Neuronal stem cell (in vitro differentiated cells): ENCODE measurements around the gene TRUB1.
A peak's percentile ranks its signal among the peaks of the same experiment; 100 is the strongest.
"Not testable (repeated sequence)": the region's sequence is repeated elsewhere in the genome, so short reads cannot be mapped to it uniquely, and the experiment has no call there.

ENCODE experiments used
- DNase-seq: peaks from one replicate; pipeline ENCODE4 v3.0.0-alpha.2; 2013; ENCODE audit warnings: low spot score
- H2AFZ ChIP-seq: one replicate; pipeline ENCODE4 v1.6.1; 2013; ENCODE audit warnings: mild to moderate bottlenecking, low read length, inconsistent platforms
- H2AK5ac ChIP-seq: 2 replicates; pipeline ENCODE4 v1.6.1; 2013; ENCODE audit warnings: low read depth, mild to moderate bottlenecking, inconsistent platforms, low read length, moderate library complexity, mixed read lengths
- H2BK120ac ChIP-seq: 2 replicates; pipeline ENCODE4 v1.6.1; 2013; ENCODE audit warnings: low read depth, mild to moderate bottlenecking, inconsistent platforms, low read length, moderate library complexity, mixed read lengths
- H2BK12ac ChIP-seq: one replicate; pipeline ENCODE4 v1.6.1; 2013; ENCODE audit warnings: low read length, inconsistent platforms
- H2BK15ac ChIP-seq: 2 replicates; pipeline ENCODE4 v1.6.1; 2013; ENCODE audit warnings: mild to moderate bottlenecking, low read length, inconsistent platforms, mixed read lengths
- H2BK5ac ChIP-seq: one replicate; pipeline ENCODE4 v1.6.1; 2013; ENCODE audit warnings: inconsistent platforms, mild to moderate bottlenecking, low read length, moderate library complexity
- H3K14ac ChIP-seq: one replicate; pipeline ENCODE4 v1.6.1; 2013; ENCODE audit warnings: low read length, inconsistent platforms
- H3K18ac ChIP-seq: 2 replicates; pipeline ENCODE4 v1.6.1; 2013; ENCODE audit warnings: low read length, inconsistent platforms
- H3K23ac ChIP-seq: 2 replicates; pipeline ENCODE4 v1.6.1; 2013; ENCODE audit warnings: low read depth, mild to moderate bottlenecking, mixed read lengths, low read length, inconsistent platforms; ENCODE audit not compliant: poor library complexity
- H3K27ac ChIP-seq: replicated peaks from 3 replicates; pipeline ENCODE4 v1.5.1; 2013; ENCODE audit warnings: low read length, inconsistent platforms
- H3K27me3 ChIP-seq, 3 experiments: 2 replicates each; pipeline ENCODE4 v1.6.1; 2013; ENCODE audit warnings: low read length in 3 of 3, mild to moderate bottlenecking in 2 of 3, inconsistent platforms in 1 of 3, low read depth in 1 of 3, mixed read lengths in 1 of 3, moderate library complexity in 1 of 3; ENCODE audit not compliant: control insufficient read depth in 3 of 3, insufficient read depth in 3 of 3
- H3K36me3 ChIP-seq, 2 donors: replicated peaks in 1 of 2; 2 replicates each; pipeline ENCODE4 v1.6.1; 2013; ENCODE audit warnings: low read length in 2 of 2; ENCODE audit not compliant: control insufficient read depth in 2 of 2, insufficient read depth in 2 of 2
- H3K4ac ChIP-seq: 2 replicates; pipeline ENCODE4 v1.6.1; 2013; ENCODE audit warnings: inconsistent platforms, mild to moderate bottlenecking, low read length, moderate library complexity
- H3K4me1 ChIP-seq, 2 donors: 1 replicate in 1 of 2; 2 replicates in 1 of 2; pipeline ENCODE4 v1.6.1; 2013; ENCODE audit warnings: low read length in 2 of 2, low read depth in 1 of 2; ENCODE audit not compliant: control insufficient read depth in 2 of 2, insufficient read depth in 1 of 2
- H3K4me2 ChIP-seq: one replicate; pipeline ENCODE4 v1.6.1; 2013; ENCODE audit warnings: mild to moderate bottlenecking, low read length, inconsistent platforms; ENCODE audit not compliant: insufficient read depth, poor library complexity, severe bottlenecking
- H3K4me3 ChIP-seq, 2 donors: 2 replicates each; pipeline ENCODE4 v1.5.1; 2013; ENCODE audit warnings: low read length in 2 of 2, mild to moderate bottlenecking in 2 of 2, inconsistent platforms in 1 of 2, moderate library complexity in 1 of 2
- H3K79me1 ChIP-seq: one replicate; pipeline ENCODE4 v1.6.1; 2013; ENCODE audit warnings: low read depth, mild to moderate bottlenecking, inconsistent platforms, low read length, moderate library complexity
- H3K9ac ChIP-seq: one replicate; pipeline ENCODE4 v1.6.1; 2013; ENCODE audit warnings: mild to moderate bottlenecking, low read depth, low read length, inconsistent platforms; ENCODE audit not compliant: poor library complexity
- H3K9me3 ChIP-seq, 2 donors: replicated peaks in 1 of 2; 2 replicates each; pipeline versions ENCODE3 to v1.6.1; 2013; ENCODE audit warnings: low read length in 2 of 2, mild to moderate bottlenecking in 2 of 2, inconsistent platforms in 1 of 2, low read depth in 1 of 2, mixed read lengths in 1 of 2, moderate library complexity in 1 of 2; ENCODE audit not compliant: control insufficient read depth in 2 of 2, insufficient read depth in 1 of 2
- H4K8ac ChIP-seq: one replicate; pipeline ENCODE4 v1.6.1; 2013; ENCODE audit warnings: low read depth, mild to moderate bottlenecking, inconsistent platforms, low read length, moderate library complexity
- H4K91ac ChIP-seq: one replicate; pipeline ENCODE4 v1.6.1; 2013; ENCODE audit warnings: low read length, low read depth, mild to moderate bottlenecking, inconsistent platforms; ENCODE audit not compliant: poor library complexity
- WGBS, 2 donors: extraction: QIAGEN DNeasy Blood & Tissue Kit; methylation state at CpG; one replicate each; pipeline ENCODE4 v1.1.7; 2013; ENCODE audit warnings: missing lambda C conversion rate in 2 of 2, mixed read lengths in 1 of 2; ENCODE audit not compliant: insufficient read length in 2 of 2, insufficient replicate concordance in 1 of 2; ENCODE audit errors: extremely low coverage in 2 of 2; 5-methylcytosine and 5-hydroxymethylcytosine counted together

The TRUB1 gene

DNA sequence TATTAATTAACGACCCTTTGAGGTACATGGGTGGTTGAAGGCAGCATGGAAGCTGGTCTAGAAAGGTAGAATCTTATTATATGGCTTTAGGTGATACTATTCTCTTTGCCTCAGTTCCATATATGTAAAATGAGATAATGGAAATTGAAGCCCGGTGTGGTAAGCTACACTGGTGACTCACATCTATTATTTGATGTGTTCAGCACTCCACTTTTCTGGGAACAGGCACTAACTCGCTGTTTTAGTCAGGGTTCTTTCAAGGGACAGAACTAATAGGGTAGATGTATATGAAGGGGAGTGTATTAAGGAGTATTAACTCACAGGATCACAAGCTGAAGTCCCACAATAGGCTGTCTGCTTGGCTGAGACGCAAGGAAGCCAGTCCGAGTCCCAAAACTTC lies 4.4 kb upstream of the TRUB1 start:
- Histone ChIP-seq H4K8ac (no peak overlapping the region), H2BK15ac (no peak overlapping the region), H3K14ac (no peak overlapping the region), H4K91ac (no peak overlapping the region), H3K4me3 (no peak overlapping the region), H3K9ac (no peak overlapping the region), H3K23ac (no peak overlapping the region), H3K79me1 (peaks cover 4% of the 10 kb centered on the region), H2BK120ac (no peak overlapping the region), H2AFZ (no peak overlapping the region), H3K9me3 (peaks cover 5 to 6% of the 10 kb centered on the region in 2 donors), H2AK5ac (no peak overlapping the region), H3K36me3 (no peaks in the 10 kb centered on the region), H3K4me2 (no peak overlapping the region), H3K4me1 (no peaks in the 10 kb centered on the region), H3K18ac (no peak overlapping the region), H3K4ac (no peak overlapping the region), H3K27ac (no peak overlapping the region), H2BK12ac (no peak overlapping the region), H2BK5ac (no peak overlapping the region), H3K27me3 (no peaks in the 10 kb centered on the region)
- no CpG with 5 or more reads among the region's 5 CpGs for WGBS, 2 donors
- DNase-seq, result no peak

DNA sequence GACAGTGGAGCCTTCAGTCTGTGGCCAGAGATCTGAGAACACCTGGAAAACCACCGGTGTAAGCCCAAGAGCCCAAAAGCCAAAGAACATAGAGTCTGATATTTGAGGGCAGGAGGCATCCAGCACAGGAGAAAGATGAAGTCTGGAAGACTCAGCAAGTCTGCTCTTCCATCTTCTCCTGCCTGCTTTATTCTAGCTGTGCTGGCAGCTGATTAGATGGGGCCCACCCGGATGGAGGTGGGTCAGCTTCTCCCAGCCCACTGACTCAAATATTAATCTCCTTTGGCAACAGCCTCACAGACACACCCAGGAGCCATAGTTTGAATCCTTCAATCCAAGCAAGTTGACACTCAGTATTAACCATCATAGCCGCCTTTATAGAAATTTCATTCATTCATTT lies 4.0 kb upstream of the TRUB1 start:
- not testable (repeated sequence) for H2BK5ac ChIP-seq, H2BK15ac ChIP-seq, H3K4me1 ChIP-seq, H2AFZ ChIP-seq, H3K4ac ChIP-seq, H2AK5ac ChIP-seq, H3K14ac ChIP-seq, H3K27ac ChIP-seq, H3K36me3 ChIP-seq, H3K9ac ChIP-seq, H3K18ac ChIP-seq, H3K9me3 ChIP-seq, H3K23ac ChIP-seq, H2BK12ac ChIP-seq, H4K8ac ChIP-seq, H3K4me2 ChIP-seq, H4K91ac ChIP-seq, H3K27me3 ChIP-seq, H3K4me3 ChIP-seq, H2BK120ac ChIP-seq, DNase-seq, H3K79me1 ChIP-seq
- WGBS, 2 donors, result no CpG with 5 or more reads among the region's 3 CpGs

DNA sequence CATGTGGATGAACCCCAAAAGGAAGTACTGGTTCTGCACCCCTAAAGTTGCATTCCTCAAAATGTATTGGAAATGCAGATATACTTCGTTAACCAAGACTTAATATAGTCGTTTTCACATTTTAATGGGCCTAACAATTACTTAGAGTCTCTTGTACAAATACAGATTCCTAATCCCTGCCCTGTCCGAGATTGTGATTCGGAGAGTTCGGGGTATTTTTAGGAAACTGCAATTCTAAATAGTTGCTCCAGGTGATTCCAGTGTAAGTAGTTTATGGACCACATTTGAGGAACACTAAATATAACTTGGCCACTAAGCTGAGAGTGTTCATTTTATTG lies 830 bp downstream of the TRUB1 start:
- no peak overlapping the region for H2BK12ac ChIP-seq
- WGBS, 2 donors, result no CpG with 5 or more reads among the region's 5 CpGs

DNA sequence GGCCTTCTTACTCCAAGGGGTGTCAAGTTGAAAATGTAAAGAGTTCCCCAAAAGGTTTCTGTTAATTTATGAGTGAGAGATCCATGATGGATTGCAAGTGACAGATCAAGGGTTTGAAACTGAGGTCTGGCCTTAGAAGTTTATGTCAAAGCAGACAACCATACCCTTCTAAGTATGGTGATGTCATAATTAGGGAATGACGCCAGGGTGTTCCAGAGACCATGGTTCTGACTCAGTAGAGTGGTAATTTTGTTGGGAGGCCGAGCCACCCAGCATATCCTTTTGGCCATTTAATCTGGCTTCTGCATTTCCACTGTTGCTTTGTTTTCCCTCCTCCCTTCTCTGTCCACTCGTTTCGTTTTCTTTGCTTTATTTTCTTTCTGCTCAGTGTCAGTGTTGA lies 2.7 kb downstream of the TRUB1 start:
- Histone ChIP-seq H4K8ac (no peak overlapping the region), H3K27me3 (no peaks in the 10 kb centered on the region), H4K91ac (no peak overlapping the region), H3K36me3 (peaks cover 11 to 54% of the 10 kb centered on the region in 2 donors), H2AK5ac (no peak overlapping the region), H3K4ac (no peak overlapping the region), H3K9ac (no peak overlapping the region), H2BK12ac (no peak overlapping the region), H2BK5ac (no peak overlapping the region), H3K9me3 (peaks cover 0 to 2% of the 10 kb centered on the region in 2 donors), H2AFZ (no peak overlapping the region), H3K27ac (no peak overlapping the region), H2BK120ac (no peak overlapping the region), H3K4me1 (peaks cover 0 to 3% of the 10 kb centered on the region in 2 donors), H3K4me2 (no peak overlapping the region), H3K4me3 (no peak overlapping the region), H2BK15ac (no peak overlapping the region), H3K14ac (no peak overlapping the region), H3K18ac (no peak overlapping the region), H3K23ac (no peak overlapping the region), H3K79me1 (peaks cover 4% of the 10 kb centered on the region)
- no CpG with 5 or more reads among the region's 4 CpGs for WGBS, 2 donors
- DNase-seq, result no peak

More for the DNA sequence above, 830 bp downstream of the TRUB1 start:
- H4K8ac ChIP-seq, result no peak overlapping the region
- no peak overlapping the region for H2BK15ac ChIP-seq
- no peak overlapping the region for H4K91ac ChIP-seq
- no peak overlapping the region for H2BK5ac ChIP-seq
- peaks cover 4% of the 10 kb centered on the region for H3K79me1 ChIP-seq
- H3K9ac ChIP-seq, result no peak overlapping the region
- no peak for DNase-seq
- H2AFZ ChIP-seq, result peak overlapping the region; percentile 89
- peaks cover 8 to 34% of the 10 kb centered on the region in 2 donors for H3K36me3 ChIP-seq
- peak overlapping the region; percentile 62 for H3K4me2 ChIP-seq
- H3K27me3 ChIP-seq, result no peaks in the 10 kb centered on the region
- H3K4ac ChIP-seq, result no peak overlapping the region
- no peak overlapping the region for H2BK120ac ChIP-seq
- H3K18ac ChIP-seq, result no peak overlapping the region
- H3K9me3 ChIP-seq, result peaks cover 0 to 2% of the 10 kb centered on the region in 2 donors
- H3K14ac ChIP-seq, result no peak overlapping the region
- H3K4me3 ChIP-seq, result peak overlapping the region; percentile 85 to 92
- H3K27ac ChIP-seq, result no peak overlapping the region
- no peak overlapping the region for H3K23ac ChIP-seq
- H2AK5ac ChIP-seq, result no peak overlapping the region
- peaks cover 0 to 3% of the 10 kb centered on the region in 2 donors for H3K4me1 ChIP-seq
